ENCODE data around the gene MORN1. TPM values are rescaled to one million over a fixed set of nuclear protein-coding genes. Genes with fewer than 3 reads are reported as not detected.

The MORN1 gene
- total and polyA plus RNA-seq, 2 experiments from 2014 or later: 4.8 to 11.1 TPM

DNA sequence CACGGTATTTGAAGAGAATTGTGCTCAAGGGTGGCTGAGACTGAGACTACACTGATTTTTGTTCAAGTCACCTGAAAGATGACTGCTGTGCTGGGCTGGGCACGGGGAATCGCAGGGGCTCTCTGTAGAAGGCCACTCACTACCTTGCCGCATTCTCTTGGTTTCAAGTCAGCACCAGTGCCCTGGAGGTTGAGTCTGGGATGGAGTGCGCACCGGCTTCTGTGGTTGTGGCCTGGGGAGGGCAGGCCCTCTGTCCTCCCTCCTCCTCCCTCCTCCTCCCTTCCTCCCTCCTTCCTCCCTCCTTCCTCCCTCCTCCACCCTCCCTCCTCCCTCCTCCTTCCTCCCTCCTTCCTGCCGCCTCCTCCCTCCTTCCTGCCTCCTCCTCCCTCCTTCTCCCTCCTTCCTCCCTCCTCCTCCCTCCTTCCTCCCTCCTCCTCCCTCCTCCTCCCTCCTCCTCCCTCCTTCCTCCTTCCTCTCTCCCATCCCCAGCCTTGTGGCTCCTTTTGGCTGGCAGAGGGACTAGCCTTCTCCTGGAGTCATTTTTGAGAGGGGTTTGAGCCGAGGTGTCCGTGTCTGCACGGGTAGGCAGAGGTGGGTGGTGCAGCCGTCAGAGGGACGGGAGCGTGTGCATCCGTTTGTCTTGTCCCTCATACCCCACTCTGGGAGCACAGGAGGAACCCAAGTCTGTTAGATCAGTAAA, 9.7 kb upstream of the MORN1 start:
- H3K4me1 ChIP-seq (ENCODE audit: insufficient read depth): no peaks in the 10 kb centered on the region
- DNase-seq (ENCODE audit: low spot score) (no peak), ATAC-seq (no peak)
- no peaks in the 10 kb centered on the region for H3K27me3 ChIP-seq (ENCODE audit: insufficient read depth)
- TF ChIP-seq, protein P1, sequence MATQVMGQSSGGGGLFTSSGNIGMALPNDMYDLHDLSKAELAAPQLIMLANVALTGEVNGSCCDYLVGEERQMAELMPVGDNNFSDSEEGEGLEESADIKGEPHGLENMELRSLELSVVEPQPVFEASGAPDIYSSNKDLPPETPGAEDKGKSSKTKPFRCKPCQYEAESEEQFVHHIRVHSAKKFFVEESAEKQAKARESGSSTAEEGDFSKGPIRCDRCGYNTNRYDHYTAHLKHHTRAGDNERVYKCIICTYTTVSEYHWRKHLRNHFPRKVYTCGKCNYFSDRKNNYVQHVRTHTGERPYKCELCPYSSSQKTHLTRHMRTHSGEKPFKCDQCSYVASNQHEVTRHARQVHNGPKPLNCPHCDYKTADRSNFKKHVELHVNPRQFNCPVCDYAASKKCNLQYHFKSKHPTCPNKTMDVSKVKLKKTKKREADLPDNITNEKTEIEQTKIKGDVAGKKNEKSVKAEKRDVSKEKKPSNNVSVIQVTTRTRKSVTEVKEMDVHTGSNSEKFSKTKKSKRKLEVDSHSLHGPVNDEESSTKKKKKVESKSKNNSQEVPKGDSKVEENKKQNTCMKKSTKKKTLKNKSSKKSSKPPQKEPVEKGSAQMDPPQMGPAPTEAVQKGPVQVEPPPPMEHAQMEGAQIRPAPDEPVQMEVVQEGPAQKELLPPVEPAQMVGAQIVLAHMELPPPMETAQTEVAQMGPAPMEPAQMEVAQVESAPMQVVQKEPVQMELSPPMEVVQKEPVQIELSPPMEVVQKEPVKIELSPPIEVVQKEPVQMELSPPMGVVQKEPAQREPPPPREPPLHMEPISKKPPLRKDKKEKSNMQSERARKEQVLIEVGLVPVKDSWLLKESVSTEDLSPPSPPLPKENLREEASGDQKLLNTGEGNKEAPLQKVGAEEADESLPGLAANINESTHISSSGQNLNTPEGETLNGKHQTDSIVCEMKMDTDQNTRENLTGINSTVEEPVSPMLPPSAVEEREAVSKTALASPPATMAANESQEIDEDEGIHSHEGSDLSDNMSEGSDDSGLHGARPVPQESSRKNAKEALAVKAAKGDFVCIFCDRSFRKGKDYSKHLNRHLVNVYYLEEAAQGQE (IDR thresholded peaks at IDR 0.05; ENCODE audit: unreplicated experiment): no peak
- no peak for TF ChIP-seq ZNF331 (CRISPR knock-in tag; IDR thresholded peaks at IDR 0.05; ENCODE audit: low read depth)
- TF ChIP-seq ZNF114 (CRISPR knock-in tag; IDR thresholded peaks at IDR 0.05): no peak
- no peak for TF ChIP-seq JUNB (IDR thresholded peaks at IDR 0.05; ENCODE audit: unreplicated experiment)
- TF ChIP-seq EZH2 (IDR thresholded peaks at IDR 0.05; ENCODE audit: low read depth, unreplicated experiment): no peak
- TF ChIP-seq, protein P2, sequence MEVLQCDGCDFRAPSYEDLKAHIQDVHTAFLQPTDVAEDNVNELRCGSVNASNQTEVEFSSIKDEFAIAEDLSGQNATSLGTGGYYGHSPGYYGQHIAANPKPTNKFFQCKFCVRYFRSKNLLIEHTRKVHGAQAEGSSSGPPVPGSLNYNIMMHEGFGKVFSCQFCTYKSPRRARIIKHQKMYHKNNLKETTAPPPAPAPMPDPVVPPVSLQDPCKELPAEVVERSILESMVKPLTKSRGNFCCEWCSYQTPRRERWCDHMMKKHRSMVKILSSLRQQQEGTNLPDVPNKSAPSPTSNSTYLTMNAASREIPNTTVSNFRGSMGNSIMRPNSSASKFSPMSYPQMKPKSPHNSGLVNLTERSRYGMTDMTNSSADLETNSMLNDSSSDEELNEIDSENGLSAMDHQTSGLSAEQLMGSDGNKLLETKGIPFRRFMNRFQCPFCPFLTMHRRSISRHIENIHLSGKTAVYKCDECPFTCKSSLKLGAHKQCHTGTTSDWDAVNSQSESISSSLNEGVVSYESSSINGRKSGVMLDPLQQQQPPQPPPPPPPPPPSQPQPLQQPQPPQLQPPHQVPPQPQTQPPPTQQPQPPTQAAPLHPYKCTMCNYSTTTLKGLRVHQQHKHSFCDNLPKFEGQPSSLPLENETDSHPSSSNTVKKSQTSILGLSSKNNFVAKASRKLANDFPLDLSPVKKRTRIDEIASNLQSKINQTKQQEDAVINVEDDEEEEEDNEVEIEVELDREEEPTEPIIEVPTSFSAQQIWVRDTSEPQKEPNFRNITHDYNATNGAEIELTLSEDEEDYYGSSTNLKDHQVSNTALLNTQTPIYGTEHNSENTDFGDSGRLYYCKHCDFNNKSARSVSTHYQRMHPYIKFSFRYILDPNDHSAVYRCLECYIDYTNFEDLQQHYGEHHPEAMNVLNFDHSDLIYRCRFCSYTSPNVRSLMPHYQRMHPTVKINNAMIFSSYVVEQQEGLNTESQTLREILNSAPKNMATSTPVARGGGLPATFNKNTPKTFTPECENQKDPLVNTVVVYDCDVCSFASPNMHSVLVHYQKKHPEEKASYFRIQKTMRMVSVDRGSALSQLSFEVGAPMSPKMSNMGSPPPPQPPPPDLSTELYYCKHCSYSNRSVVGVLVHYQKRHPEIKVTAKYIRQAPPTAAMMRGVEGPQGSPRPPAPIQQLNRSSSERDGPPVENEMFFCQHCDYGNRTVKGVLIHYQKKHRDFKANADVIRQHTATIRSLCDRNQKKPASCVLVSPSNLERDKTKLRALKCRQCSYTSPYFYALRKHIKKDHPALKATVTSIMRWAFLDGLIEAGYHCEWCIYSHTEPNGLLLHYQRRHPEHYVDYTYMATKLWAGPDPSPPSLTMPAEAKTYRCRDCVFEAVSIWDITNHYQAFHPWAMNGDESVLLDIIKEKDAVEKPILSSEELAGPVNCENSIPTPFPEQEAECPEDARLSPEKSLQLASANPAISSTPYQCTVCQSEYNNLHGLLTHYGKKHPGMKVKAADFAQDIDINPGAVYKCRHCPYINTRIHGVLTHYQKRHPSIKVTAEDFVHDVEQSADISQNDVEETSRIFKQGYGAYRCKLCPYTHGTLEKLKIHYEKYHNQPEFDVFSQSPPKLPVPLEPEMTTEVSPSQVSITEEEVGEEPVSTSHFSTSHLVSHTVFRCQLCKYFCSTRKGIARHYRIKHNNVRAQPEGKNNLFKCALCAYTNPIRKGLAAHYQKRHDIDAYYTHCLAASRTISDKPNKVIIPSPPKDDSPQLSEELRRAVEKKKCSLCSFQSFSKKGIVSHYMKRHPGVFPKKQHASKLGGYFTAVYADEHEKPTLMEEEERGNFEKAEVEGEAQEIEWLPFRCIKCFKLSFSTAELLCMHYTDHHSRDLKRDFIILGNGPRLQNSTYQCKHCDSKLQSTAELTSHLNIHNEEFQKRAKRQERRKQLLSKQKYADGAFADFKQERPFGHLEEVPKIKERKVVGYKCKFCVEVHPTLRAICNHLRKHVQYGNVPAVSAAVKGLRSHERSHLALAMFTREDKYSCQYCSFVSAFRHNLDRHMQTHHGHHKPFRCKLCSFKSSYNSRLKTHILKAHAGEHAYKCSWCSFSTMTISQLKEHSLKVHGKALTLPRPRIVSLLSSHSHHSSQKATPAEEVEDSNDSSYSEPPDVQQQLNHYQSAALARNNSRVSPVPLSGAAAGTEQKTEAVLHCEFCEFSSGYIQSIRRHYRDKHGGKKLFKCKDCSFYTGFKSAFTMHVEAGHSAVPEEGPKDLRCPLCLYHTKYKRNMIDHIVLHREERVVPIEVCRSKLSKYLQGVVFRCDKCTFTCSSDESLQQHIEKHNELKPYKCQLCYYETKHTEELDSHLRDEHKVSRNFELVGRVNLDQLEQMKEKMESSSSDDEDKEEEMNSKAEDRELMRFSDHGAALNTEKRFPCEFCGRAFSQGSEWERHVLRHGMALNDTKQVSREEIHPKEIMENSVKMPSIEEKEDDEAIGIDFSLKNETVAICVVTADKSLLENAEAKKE (CRISPR knock-in tag; IDR thresholded peaks at IDR 0.05): no peak
- no peak for TF ChIP-seq EZH2phosphoT487 (IDR thresholded peaks at IDR 0.05; ENCODE audit: unreplicated experiment)
- no peak for TF ChIP-seq STAT1 (IDR thresholded peaks at IDR 0.05; ENCODE audit: unreplicated experiment)
- TF ChIP-seq CREB1 (CRISPR knock-in tag; IDR thresholded peaks at IDR 0.05; ENCODE audit: low read depth): no peak
- TF ChIP-seq POLR2AphosphoS5 (IDR thresholded peaks at IDR 0.05; ENCODE audit: low read depth): no peak
- H3K79me2 ChIP-seq (replicated peaks; ENCODE audit: insufficient read depth): peaks cover 3% of the 10 kb centered on the region; the same call in 1 of the 2 replicates
- H3K4me2 ChIP-seq: no peak overlapping the region
- peaks cover 14% of the 10 kb centered on the region; the same call in 1 of the 2 replicates for H3F3A ChIP-seq (replicated peaks; ENCODE audit: low read depth)
- Mint-ChIP-seq H3K36me3 (ENCODE audit: low read depth) (peaks cover 76% of the 10 kb centered on the region), H3K27ac (no peak overlapping the region), H3K4me1 (no peaks in the 10 kb centered on the region; the same call in 2 of the 3 replicates), H3K9me3 (no peaks in the 10 kb centered on the region; the same call in 2 of the 3 replicates), H3K27me3 (ENCODE audit: insufficient read depth, low read depth, poor library complexity) (peaks cover 7% of the 10 kb centered on the region), H3K4me3 (no peak overlapping the region)
- no peak overlapping the region for H2AFZ ChIP-seq
- peaks cover 5% of the 10 kb centered on the region; the same call in 1 of the 2 replicates for H3K36me3 ChIP-seq (ENCODE audit: insufficient read depth)
- H3K27ac ChIP-seq (ENCODE audit: low read depth): no peak overlapping the region
- H3K4me3 ChIP-seq: no peak overlapping the region
- no peaks in the 10 kb centered on the region for H3K9me2 ChIP-seq (ENCODE audit: insufficient read depth)
- H4K20me1 ChIP-seq (replicated peaks; ENCODE audit: insufficient read depth): no peaks in the 10 kb centered on the region; the same call in 1 of the 2 replicates

Data from GM23338 (cell line).